ENCODE measurements around the gene PRSS12. TPM values are rescaled to one million over a fixed set of nuclear protein-coding genes. Genes with fewer than 3 reads are reported as not detected.
"Not testable (repeated sequence)": the region's sequence is repeated elsewhere in the genome, so short reads cannot be mapped to it uniquely, and the experiment has no call there.

The PRSS12 gene
- total RNA-seq, 1 experiment from 2014 or later, result 11.3 TPM

GRCh38 chr4:118307643-118308042, 45.2 kb downstream of the PRSS12 start:
- Histone ChIP-seq H3K27ac (no peak overlapping the region), H3K9me3 (ENCODE audit: insufficient read depth, low read depth) (no peaks in the 10 kb centered on the region), H3K4me3 (no peak overlapping the region), H3K9me2 (ENCODE audit: insufficient read depth) (no peaks in the 10 kb centered on the region), H3K4me1 (replicated peaks; ENCODE audit: insufficient read depth) (no peaks in the 10 kb centered on the region), H4K20me1 (ENCODE audit: insufficient read depth) (no peaks in the 10 kb centered on the region), H3K4me2 (no peak overlapping the region), H3K36me3 (ENCODE audit: low read depth) (no peaks in the 10 kb centered on the region), H3K27me3 (ENCODE audit: insufficient read depth, low read depth) (no peaks in the 10 kb centered on the region), H3K79me2 (ENCODE audit: low read depth) (no peaks in the 10 kb centered on the region), H3F3A (ENCODE audit: insufficient read depth, low read depth) (no peaks in the 10 kb centered on the region), H2AFZ (no peak overlapping the region)
- no peak for DNase-seq
- intact Hi-C loops (cut with micrococcal nuclease; ENCODE audit: unreplicated experiment), result no loop called here
- ChIA-PET POLR2A (ENCODE audit: unreplicated experiment) (no interaction called here), CTCF (no interaction called here)
- no peak for TF ChIP-seq EZH2 (IDR thresholded peaks at IDR 0.05; ENCODE audit: low read depth)
- TF ChIP-seq, protein P1, sequence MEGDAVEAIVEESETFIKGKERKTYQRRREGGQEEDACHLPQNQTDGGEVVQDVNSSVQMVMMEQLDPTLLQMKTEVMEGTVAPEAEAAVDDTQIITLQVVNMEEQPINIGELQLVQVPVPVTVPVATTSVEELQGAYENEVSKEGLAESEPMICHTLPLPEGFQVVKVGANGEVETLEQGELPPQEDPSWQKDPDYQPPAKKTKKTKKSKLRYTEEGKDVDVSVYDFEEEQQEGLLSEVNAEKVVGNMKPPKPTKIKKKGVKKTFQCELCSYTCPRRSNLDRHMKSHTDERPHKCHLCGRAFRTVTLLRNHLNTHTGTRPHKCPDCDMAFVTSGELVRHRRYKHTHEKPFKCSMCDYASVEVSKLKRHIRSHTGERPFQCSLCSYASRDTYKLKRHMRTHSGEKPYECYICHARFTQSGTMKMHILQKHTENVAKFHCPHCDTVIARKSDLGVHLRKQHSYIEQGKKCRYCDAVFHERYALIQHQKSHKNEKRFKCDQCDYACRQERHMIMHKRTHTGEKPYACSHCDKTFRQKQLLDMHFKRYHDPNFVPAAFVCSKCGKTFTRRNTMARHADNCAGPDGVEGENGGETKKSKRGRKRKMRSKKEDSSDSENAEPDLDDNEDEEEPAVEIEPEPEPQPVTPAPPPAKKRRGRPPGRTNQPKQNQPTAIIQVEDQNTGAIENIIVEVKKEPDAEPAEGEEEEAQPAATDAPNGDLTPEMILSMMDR (conservative IDR thresholded peaks at IDR 0.05), result no peak
- BruUV-seq (replicated peaks), result no TSS peak

DNA sequence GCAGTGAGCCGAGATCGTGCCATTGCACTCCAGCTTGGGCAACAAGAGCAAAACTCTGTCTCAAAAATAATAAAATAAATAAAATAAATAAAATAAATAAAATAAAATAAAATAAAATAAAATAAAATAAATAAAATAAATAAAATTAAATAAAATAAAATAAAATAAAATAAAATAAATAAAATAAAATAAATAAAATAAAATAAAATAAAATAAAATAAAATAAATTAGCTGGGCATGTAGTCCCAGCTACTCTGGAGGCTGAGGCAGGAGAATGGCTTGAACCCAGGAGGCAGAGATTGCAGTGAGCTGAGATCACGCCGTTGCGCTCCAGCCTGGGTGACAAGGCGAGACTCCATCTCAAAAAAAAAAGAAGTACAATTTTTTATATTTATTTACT, 53.2 kb downstream of the PRSS12 start:
- H3K27ac ChIP-seq; intact Hi-C loops (cut with micrococcal nuclease; ENCODE audit: unreplicated experiment); H3K27me3 ChIP-seq (ENCODE audit: insufficient read depth, low read depth); DNase-seq; POLR2A ChIA-PET (ENCODE audit: unreplicated experiment); H3K4me1 ChIP-seq (replicated peaks; ENCODE audit: insufficient read depth); H3K9me3 ChIP-seq (ENCODE audit: insufficient read depth, low read depth); H3K79me2 ChIP-seq (ENCODE audit: low read depth); H2AFZ ChIP-seq; H3K36me3 ChIP-seq (ENCODE audit: low read depth); H3F3A ChIP-seq (ENCODE audit: insufficient read depth, low read depth); H3K4me3 ChIP-seq; H4K20me1 ChIP-seq (ENCODE audit: insufficient read depth); H3K4me2 ChIP-seq; H3K9me2 ChIP-seq (ENCODE audit: insufficient read depth); BruUV-seq (replicated peaks); CTCF ChIA-PET: not testable (repeated sequence)

GRCh38 chr4:118296729-118297128, 56.1 kb downstream of the PRSS12 start:
- TF ChIP-seq EZH2 (IDR thresholded peaks at IDR 0.05; ENCODE audit: low read depth), result no peak
- TF ChIP-seq, protein P1 (conservative IDR thresholded peaks at IDR 0.05), result no peak
- Histone ChIP-seq H3K4me3 (no peak overlapping the region), H4K20me1 (ENCODE audit: insufficient read depth) (no peaks in the 10 kb centered on the region), H3F3A (ENCODE audit: insufficient read depth, low read depth) (no peaks in the 10 kb centered on the region), H3K27ac (no peak overlapping the region), H3K36me3 (ENCODE audit: low read depth) (no peaks in the 10 kb centered on the region), H3K9me2 (ENCODE audit: insufficient read depth) (no peaks in the 10 kb centered on the region), H3K4me1 (replicated peaks; ENCODE audit: insufficient read depth) (no peaks in the 10 kb centered on the region), H3K9me3 (ENCODE audit: insufficient read depth, low read depth) (no peaks in the 10 kb centered on the region), H3K4me2 (no peak overlapping the region), H2AFZ (no peak overlapping the region), H3K79me2 (ENCODE audit: low read depth) (no peaks in the 10 kb centered on the region), H3K27me3 (ENCODE audit: insufficient read depth, low read depth) (no peaks in the 10 kb centered on the region)
- ChIA-PET CTCF (no interaction called here), POLR2A (ENCODE audit: unreplicated experiment) (no interaction called here)
- no peak for DNase-seq
- BruUV-seq (replicated peaks), result no TSS peak
- intact Hi-C loops (cut with micrococcal nuclease; ENCODE audit: unreplicated experiment), result no loop called here

DNA sequence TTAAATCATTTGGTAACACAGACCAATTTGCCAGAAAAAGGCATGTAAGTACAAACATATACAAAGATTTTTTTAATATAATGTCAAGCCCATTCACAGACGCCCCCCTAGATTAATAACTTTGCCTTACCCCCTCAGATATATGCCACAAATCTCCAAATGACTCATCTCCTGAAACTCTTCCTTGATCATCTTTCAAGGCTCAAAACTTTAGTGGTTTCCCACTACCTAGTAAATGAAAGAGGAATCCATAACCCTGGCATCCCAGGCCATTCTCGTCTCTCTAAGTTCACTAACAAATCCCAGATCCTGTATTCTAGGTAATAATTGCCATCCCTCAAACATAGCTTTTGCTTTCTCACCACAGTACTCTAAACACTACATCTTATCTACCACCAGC, 61.9 kb downstream of the PRSS12 start:
- Histone ChIP-seq H3K4me1 (replicated peaks; ENCODE audit: insufficient read depth) (no peaks in the 10 kb centered on the region), H3K9me3 (ENCODE audit: insufficient read depth, low read depth) (no peaks in the 10 kb centered on the region), H3K4me3 (no peak overlapping the region), H3K27ac (no peak overlapping the region), H3K27me3 (ENCODE audit: insufficient read depth, low read depth) (no peaks in the 10 kb centered on the region), H3F3A (ENCODE audit: insufficient read depth, low read depth) (no peaks in the 10 kb centered on the region), H3K9me2 (ENCODE audit: insufficient read depth) (no peaks in the 10 kb centered on the region), H3K79me2 (ENCODE audit: low read depth) (no peaks in the 10 kb centered on the region), H2AFZ (no peak overlapping the region), H3K36me3 (ENCODE audit: low read depth) (no peaks in the 10 kb centered on the region), H4K20me1 (ENCODE audit: insufficient read depth) (no peaks in the 10 kb centered on the region), H3K4me2 (no peak overlapping the region)
- DNase-seq, result no peak
- intact Hi-C loops (cut with micrococcal nuclease; ENCODE audit: unreplicated experiment), result no loop called here
- CTCF ChIA-PET, result interaction anchor here (0.6 kb wide), 1 partner anchor 314 kb away, joined by 9 read pairs; no protein-coding TSS in a partner anchor
- POLR2A ChIA-PET (ENCODE audit: unreplicated experiment), result no interaction called here
- TF ChIP-seq, protein P1 (conservative IDR thresholded peaks at IDR 0.05), result no peak
- no peak for TF ChIP-seq EZH2 (IDR thresholded peaks at IDR 0.05; ENCODE audit: low read depth)
- no TSS peak for BruUV-seq (replicated peaks)
